Measurements from ENCODE around the gene ANKUB1. TPM values are rescaled to one million over a fixed set of nuclear protein-coding genes. Genes with fewer than 3 reads are reported as not detected.

ANKUB1 gene
- total and polyA plus RNA-seq, 4 donors: 0.19 TPM; not detected in 3

DNA sequence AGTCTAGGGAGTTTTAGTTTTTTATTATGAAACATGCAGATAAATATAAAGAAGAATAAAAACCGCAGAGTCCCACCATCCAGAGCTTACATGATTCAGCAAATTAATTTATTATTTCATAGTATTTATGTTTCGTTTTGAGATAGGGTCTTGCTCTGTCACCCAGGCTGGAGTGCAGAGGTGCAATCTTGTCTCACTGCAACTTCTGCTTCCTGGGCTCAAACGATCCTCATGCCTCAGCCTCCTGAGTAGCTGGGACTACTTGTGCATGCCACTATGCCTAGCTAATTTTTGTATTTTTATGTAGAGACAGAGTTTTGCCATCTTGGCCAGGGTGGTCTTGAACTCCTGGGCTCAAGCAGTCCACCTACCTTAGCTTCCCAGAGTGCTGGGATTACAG is 34.3 kb upstream of the ANKUB1 start:
- H3K4me3 ChIP-seq (ENCODE audit: low read depth in 1 of 3, low read length in 3 of 3): no peak overlapping the region
- peaks cover 0 to 4% (median 0%) of the 10 kb centered on the region in 4 donors for H3K4me1 ChIP-seq (ENCODE audit: control insufficient read depth in 4 of 4, insufficient read depth in 4 of 4, low read length in 3 of 4)
- no peaks in the 10 kb centered on the region for H3K27me3 ChIP-seq (ENCODE audit: control insufficient read depth in 4 of 4, insufficient read depth in 4 of 4, low read length in 3 of 4)
- peaks cover 2 to 7% (median 5%) of the 10 kb centered on the region in 4 donors for H3K9me3 ChIP-seq (ENCODE audit: control insufficient read depth in 4 of 4, low read length in 3 of 4)
- no peak overlapping the region for H3K27ac ChIP-seq (ENCODE audit: low read depth in 1 of 2, low read length in 2 of 2)
- TF ChIP-seq FOXA2 (IDR thresholded peaks at IDR 0.05) (no peak), JUND (IDR thresholded peaks at IDR 0.05) (no peak), RXRA (IDR thresholded peaks at IDR 0.05) (no peak), RAD21 (IDR thresholded peaks at IDR 0.05) (no peak)
- TF ChIP-seq, protein P1, sequence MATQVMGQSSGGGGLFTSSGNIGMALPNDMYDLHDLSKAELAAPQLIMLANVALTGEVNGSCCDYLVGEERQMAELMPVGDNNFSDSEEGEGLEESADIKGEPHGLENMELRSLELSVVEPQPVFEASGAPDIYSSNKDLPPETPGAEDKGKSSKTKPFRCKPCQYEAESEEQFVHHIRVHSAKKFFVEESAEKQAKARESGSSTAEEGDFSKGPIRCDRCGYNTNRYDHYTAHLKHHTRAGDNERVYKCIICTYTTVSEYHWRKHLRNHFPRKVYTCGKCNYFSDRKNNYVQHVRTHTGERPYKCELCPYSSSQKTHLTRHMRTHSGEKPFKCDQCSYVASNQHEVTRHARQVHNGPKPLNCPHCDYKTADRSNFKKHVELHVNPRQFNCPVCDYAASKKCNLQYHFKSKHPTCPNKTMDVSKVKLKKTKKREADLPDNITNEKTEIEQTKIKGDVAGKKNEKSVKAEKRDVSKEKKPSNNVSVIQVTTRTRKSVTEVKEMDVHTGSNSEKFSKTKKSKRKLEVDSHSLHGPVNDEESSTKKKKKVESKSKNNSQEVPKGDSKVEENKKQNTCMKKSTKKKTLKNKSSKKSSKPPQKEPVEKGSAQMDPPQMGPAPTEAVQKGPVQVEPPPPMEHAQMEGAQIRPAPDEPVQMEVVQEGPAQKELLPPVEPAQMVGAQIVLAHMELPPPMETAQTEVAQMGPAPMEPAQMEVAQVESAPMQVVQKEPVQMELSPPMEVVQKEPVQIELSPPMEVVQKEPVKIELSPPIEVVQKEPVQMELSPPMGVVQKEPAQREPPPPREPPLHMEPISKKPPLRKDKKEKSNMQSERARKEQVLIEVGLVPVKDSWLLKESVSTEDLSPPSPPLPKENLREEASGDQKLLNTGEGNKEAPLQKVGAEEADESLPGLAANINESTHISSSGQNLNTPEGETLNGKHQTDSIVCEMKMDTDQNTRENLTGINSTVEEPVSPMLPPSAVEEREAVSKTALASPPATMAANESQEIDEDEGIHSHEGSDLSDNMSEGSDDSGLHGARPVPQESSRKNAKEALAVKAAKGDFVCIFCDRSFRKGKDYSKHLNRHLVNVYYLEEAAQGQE (IDR thresholded peaks at IDR 0.05): no peak
- no peak overlapping the region for H3K9ac ChIP-seq (ENCODE audit: low read depth in 1 of 2, low read length in 2 of 2)
- no peak for DNase-seq (ENCODE audit: low spot score)
- no peaks in the 10 kb centered on the region for H3K36me3 ChIP-seq (ENCODE audit: control insufficient read depth in 4 of 4, insufficient read depth in 3 of 4, low read depth in 1 of 4, low read length in 3 of 4)
- 90% methylated on average over 3 of the region's 3 CpGs for WGBS

DNA sequence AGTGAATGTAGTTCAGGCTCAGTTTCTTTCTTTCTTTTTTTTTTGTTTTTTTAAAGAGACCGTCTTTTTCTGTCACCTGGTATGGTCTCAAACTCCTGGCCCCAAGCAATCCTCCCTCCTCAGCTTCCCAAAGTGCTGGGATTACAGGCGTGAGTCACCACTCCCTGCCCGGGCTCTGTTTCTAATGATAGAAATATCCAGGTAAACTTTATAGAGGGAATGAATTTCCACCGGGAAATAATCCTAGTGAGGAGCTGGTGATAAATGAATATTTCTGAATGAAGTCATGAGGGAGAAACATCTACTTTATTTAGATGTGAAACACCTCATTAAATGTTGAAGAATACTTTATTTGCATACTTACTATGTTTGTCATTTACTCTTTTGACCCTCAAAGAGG is 27.8 kb upstream of the ANKUB1 start:
- WGBS: 84% methylated on average over 4 of the region's 4 CpGs
- Histone ChIP-seq H3K9ac (ENCODE audit: low read depth in 1 of 2, low read length in 2 of 2) (no peak overlapping the region), H3K27me3 (ENCODE audit: control insufficient read depth in 4 of 4, insufficient read depth in 4 of 4, low read length in 3 of 4) (no peaks in the 10 kb centered on the region), H3K36me3 (ENCODE audit: control insufficient read depth in 4 of 4, insufficient read depth in 3 of 4, low read depth in 1 of 4, low read length in 3 of 4) (no peaks in the 10 kb centered on the region), H3K4me1 (ENCODE audit: control insufficient read depth in 4 of 4, insufficient read depth in 4 of 4, low read length in 3 of 4) (peaks cover 0 to 12% (median under 1%) of the 10 kb centered on the region in 4 donors), H3K27ac (ENCODE audit: low read depth in 1 of 2, low read length in 2 of 2) (no peak overlapping the region), H3K4me3 (ENCODE audit: low read depth in 1 of 3, low read length in 3 of 3) (no peak overlapping the region), H3K9me3 (ENCODE audit: control insufficient read depth in 4 of 4, low read length in 3 of 4) (no peaks in the 10 kb centered on the region)
- DNase-seq (ENCODE audit: low spot score): no peak
- TF ChIP-seq, protein P2, sequence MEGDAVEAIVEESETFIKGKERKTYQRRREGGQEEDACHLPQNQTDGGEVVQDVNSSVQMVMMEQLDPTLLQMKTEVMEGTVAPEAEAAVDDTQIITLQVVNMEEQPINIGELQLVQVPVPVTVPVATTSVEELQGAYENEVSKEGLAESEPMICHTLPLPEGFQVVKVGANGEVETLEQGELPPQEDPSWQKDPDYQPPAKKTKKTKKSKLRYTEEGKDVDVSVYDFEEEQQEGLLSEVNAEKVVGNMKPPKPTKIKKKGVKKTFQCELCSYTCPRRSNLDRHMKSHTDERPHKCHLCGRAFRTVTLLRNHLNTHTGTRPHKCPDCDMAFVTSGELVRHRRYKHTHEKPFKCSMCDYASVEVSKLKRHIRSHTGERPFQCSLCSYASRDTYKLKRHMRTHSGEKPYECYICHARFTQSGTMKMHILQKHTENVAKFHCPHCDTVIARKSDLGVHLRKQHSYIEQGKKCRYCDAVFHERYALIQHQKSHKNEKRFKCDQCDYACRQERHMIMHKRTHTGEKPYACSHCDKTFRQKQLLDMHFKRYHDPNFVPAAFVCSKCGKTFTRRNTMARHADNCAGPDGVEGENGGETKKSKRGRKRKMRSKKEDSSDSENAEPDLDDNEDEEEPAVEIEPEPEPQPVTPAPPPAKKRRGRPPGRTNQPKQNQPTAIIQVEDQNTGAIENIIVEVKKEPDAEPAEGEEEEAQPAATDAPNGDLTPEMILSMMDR (IDR thresholded peaks at IDR 0.05; ENCODE audit: low read depth, low read length, missing input control): no peak
- TF ChIP-seq HNF4A (conservative IDR thresholded peaks at IDR 0.05) (no peak), FOXA2 (IDR thresholded peaks at IDR 0.05) (no peak), HNF4G (IDR thresholded peaks at IDR 0.05) (no peak), TAF1 (conservative IDR thresholded peaks at IDR 0.05) (no peak), RXRA (IDR thresholded peaks at IDR 0.05) (no peak), SP1 (IDR thresholded peaks at IDR 0.05) (no peak), FOXA1 (IDR thresholded peaks at IDR 0.05) (no peak), JUND (IDR thresholded peaks at IDR 0.05) (no peak)
- TF ChIP-seq, protein P1 (IDR thresholded peaks at IDR 0.05): no peak
- TF ChIP-seq, protein P3, sequence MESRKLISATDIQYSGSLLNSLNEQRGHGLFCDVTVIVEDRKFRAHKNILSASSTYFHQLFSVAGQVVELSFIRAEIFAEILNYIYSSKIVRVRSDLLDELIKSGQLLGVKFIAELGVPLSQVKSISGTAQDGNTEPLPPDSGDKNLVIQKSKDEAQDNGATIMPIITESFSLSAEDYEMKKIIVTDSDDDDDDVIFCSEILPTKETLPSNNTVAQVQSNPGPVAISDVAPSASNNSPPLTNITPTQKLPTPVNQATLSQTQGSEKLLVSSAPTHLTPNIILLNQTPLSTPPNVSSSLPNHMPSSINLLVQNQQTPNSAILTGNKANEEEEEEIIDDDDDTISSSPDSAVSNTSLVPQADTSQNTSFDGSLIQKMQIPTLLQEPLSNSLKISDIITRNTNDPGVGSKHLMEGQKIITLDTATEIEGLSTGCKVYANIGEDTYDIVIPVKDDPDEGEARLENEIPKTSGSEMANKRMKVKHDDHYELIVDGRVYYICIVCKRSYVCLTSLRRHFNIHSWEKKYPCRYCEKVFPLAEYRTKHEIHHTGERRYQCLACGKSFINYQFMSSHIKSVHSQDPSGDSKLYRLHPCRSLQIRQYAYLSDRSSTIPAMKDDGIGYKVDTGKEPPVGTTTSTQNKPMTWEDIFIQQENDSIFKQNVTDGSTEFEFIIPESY (IDR thresholded peaks at IDR 0.05): no peak
- TF ChIP-seq, protein P4, sequence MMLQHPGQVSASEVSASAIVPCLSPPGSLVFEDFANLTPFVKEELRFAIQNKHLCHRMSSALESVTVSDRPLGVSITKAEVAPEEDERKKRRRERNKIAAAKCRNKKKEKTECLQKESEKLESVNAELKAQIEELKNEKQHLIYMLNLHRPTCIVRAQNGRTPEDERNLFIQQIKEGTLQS (IDR thresholded peaks at IDR 0.05): no peak

Measured in liver (tissue), 9 donors.